HG03520 (cell line): ENCODE results near the gene SPATA31C1.
"Not testable (repeated sequence)": the region's sequence is repeated elsewhere in the genome, so short reads cannot be mapped to it uniquely, and the experiment has no call there.

ENCODE experiments used
- ATAC-seq: cut with Tn5 transposase; IDR thresholded peaks from one replicate; pipeline ENCODE4 v1.9.1; 2021; ENCODE audit warnings: mild to moderate bottlenecking, moderate library complexity; ENCODE audit not compliant: unreplicated experiment

SPATA31C1 gene

DNA sequence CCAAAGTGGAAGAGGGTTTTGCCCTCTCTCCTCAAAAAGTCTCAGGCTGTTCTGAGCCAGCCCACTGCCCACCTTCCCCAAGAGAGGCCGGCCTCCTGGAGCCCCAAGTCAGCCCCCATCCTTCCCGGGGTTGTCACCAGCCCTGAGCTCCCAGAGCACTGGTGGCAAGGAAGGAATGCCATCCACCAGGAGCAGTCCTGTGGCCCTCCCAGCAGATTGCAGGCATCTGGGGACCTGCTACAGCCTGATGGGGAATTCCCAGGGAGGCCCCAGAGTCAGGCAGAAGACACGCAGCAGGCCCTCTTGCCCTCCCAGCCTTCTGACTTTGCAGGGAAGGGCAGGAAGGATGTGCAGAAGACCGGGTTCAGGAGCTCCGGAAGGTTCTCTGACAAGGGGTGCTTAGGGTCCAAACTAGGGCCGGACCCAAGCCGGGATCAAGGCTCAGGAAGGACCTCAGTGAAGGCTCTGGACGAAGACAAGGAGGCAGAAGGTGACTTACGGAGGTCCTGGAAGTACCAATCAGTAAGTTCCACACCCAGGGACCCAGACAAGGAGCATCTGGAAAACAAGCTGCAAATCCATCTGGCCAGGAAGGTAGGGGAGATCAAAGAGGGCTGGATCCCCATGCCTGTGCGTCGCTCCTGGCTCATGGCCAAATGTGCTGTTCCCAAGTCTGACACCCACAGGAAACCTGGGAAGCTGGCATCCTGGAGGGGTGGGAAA, 31.4 kb upstream of the SPATA31C1 start:
- ATAC-seq, result no peak

DNA sequence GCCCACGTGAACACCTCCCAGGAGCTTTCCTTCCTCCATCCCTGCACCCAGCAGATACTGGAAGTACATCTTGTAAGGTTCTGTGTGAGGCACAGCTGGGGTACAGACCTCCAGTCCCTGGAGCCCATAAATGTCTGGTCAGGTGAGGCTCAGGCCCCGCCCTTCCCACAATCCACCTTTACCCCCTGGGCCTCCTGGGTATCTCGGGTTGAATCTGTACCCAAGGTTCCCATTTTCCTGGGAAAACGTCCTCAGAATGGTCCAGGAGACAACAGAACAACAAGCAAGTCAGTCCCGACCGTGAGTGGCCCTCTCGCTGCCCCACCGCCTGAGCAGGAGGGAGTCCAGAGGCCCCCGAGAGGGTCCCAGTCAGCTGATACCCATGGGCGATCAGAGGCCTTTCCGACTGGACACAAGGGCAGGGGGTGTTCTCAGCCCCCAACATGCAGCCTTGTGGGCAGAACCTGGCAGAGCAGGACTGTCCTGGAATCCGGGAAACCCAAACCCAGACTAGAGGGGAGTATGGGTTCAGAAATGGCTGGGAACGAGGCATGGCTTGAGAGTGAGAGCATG, 30.7 kb upstream of the SPATA31C1 start:
- no peak for ATAC-seq

DNA sequence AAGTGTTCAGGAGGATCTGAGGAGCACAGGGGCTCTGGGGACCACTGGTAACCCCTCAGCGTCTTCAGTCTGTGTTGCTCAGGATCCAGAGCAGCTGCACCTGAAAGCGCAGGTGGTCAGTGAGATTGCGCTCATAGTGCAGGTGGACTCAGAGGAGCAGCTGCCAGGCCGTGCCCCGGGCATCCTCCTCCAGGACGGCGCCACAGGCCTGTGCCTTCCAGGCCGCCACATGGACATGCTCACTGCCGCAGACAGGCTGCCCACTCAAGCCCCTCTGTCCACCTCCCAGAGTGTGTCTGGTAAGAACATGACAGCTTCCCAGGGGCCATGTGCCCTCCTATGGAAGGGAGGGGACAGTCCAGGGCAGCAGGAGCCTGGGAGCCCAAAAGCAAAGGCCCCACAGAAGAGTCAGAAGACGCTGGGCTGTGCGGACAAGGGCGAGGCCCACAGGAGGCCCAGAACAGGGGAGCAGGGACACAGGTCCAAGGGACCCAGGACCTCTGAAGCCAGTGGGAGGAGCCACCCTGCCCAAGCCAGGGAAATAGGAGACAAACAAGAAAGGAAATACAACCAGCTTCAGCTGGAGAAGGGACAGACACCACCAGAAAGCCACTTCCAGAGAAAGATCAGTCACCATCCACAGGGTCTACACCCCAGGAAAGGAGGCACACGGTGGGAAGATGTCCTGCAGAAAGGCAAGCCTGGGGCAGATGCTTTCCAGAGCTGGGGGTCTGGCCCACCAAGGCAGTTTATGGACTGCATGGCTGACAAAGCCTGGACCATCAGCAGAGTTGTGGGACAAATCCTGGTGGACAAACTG, 29.9 kb upstream of the SPATA31C1 start:
- no peak for ATAC-seq

DNA sequence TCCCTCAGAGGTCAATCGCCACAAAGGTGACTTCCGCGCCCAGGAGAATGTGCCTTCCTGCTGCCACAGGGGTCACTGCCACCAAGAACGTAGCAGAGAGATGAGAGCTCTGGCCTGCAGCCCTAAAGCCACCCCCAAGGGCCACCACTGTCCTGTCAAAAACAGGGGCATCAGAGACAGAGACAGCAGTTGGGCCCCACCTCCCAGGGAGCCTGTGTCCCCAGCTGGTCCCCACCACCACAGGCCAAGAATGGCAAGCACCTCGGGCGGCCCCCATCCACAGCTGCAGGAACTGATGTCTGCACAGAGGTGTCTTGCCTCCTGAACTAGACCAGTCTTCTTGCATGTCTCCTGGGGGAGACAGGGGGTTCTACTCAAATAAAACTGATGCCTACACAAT, 29.3 kb upstream of the SPATA31C1 start:
- ATAC-seq, result no peak

DNA sequence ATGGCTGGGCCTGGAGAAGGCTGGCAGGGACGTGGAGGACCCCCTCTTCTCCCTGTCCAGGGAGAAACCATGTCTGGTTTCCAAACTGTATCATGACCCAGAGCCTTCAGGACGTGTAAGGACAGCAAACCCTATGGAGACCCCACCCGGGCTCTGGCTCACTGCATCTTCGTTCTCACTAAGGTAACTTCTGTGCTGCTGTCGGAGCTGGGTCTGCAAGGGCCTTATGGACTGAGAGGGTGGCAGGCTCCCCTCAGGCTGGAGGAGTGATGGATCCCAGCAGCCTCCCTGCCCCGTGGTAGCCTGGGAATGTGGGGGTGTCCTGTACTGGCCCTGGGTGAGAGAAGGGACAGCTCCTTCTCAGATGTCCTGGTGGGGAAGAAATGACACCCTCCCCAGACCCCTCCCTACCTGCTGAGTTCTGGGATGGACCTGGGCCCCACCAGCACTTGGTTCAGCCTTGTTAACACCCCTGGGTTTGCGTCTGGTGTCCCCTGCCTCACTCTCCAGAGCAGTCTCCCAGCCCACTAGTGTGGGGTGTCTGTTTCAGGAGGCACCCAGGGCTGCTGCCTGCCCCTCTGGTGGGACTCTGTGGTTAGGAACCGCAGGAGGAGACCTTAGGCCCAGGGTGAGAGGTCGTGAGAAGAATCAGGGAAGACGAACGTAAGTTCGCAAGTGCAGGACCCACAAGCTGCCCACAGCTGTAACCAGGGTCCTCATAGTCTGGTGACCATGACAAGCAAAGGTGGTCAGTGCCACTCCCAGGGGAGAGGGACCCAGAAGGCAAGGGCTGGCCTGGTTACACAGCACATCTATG, 28.5 kb upstream of the SPATA31C1 start:
- no peak for ATAC-seq

DNA sequence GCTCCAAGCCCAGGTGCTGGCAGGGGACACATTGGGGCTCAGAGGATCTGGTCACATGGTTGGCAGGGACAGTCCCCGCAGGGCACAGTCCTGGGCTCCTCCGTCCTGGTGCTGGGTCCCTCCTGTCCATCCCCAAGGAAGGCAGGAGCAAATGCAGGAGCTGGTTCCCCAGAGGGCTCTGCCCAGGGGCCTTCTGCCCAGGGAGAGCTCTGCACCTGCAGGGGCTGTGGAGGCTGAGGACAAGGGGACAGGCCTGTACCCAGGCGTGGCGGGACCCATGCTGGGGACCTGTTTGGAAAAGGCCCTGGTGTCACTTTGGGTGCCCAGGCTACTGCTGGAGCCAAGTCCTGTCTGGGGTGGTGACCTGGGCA, 27.9 kb upstream of the SPATA31C1 start:
- ATAC-seq, result no peak

DNA sequence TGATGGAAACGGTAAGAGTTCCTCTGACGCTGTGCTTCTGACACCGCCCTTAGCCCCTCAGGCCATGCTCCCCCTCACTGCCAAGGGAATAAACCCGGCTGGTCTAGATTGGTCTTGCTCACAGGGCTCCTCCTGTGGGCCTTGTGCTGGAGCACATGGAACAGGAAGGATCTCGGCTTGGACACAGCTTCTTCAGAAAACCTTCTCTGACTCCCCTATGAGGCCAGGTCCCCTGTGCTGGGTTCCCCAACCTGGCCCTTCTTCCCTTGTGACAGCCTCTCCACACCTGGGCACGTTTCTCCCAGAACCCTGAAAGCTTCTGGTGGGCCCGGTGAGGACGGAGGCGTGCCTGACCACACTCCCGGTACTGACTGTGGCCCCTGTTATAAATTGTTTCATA, 26.9 kb upstream of the SPATA31C1 start:
- no peak for ATAC-seq

DNA sequence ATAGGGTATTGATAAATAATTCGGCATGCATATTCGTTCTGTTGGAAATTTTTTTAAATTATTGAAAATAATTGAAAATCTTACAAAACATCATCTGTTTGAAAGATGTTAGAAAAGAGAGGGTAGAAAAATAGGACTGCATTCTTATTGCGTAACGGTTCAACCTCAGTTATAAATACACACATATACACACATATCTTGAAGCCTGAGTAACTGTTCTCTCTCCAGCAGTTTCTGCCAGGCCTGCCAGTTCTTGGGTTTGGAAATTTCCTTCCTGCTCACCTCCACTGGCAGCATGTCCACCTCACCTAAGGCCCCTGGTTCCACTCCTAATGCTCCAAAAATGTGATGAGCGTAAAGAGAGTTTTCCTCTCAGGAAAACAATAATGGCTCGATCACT, 26.0 kb upstream of the SPATA31C1 start:
- no peak for ATAC-seq

DNA sequence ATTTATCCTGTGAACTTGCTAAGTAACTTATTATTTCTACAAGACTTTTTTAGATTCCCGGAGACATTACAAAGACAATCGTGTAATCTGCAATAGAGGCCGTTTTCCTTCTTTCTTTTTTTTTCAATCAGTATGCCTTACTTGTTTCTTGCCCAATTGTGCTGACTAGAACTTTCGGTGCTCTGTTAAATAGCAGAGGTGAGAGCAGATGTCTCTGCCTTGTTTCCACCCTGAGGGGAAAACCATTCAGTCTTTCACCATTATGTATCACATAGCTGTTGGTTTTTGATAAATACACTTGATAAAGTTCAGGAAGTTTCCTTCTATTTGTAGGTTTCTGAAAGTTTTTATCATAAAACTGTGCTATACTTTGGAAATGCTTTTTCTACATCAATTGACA, 24.8 kb upstream of the SPATA31C1 start:
- ATAC-seq, result no peak

DNA sequence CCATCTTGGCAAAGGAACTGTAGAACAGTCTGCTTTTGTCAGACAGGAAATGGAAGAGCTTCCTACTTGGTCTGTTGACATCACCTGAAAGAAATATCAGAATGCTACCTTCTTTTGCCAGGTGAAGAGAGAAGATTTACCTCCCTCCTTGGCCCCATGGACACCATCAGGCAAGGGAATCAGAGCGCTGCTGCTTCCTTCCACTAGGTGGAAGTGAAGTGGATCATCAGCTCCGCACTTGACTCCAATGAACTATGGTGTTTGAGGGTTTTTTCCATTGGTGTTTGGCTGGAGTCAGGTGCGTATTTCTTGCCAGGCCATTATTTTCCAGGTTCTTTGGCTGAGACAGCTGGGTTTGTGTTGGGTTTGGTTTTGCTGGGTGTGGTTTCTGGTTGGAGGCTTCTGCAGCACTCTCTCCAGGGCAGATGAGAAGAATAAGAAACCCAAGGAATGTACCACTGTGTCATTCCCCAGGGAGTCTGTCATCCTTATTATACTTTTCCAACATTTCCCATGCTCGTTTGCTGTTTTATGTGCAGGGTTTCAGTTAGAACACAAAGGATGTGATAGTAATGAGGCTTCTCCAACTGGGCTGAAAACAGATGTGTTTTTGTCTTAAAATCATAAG, 22.6 kb upstream of the SPATA31C1 start:
- no peak for ATAC-seq

DNA sequence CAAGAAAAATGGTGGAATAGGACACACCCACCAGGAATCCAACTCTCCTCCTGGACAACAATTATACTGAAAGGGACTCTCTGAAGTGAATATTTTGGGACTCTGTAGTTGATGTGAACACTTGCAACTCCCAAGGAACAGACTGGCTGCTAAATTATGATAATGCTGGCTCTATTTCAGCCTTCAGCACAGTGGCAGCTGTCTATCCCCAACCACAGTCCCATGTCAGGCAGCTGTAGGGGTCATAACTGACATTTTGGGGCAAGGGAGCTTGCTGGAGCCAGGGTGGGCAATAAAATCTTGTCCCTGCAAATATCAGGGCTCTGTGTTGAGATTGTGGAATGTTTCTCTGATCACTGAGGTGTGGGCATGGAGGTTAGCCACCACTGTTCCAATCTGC, 20.9 kb upstream of the SPATA31C1 start:
- ATAC-seq, result no peak

DNA sequence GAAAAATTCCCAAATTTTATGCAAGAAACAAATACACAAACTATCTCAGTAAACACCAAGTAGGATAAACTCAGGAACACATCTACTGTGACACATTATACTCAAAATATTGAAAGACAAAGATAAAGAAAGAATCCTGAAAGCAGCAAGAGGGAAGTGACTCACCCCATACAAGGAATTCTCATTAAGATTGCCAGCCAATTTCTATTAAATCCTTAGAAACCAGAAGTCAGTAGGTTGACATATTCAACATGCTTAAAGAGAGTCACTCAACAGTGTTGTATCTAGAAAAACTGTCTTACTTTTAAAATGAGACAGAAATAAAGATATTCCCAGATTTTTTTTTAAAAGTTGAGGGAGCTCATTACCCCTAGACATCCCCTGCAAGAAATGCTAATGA, 19.6 kb upstream of the SPATA31C1 start:
- no peak for ATAC-seq

DNA sequence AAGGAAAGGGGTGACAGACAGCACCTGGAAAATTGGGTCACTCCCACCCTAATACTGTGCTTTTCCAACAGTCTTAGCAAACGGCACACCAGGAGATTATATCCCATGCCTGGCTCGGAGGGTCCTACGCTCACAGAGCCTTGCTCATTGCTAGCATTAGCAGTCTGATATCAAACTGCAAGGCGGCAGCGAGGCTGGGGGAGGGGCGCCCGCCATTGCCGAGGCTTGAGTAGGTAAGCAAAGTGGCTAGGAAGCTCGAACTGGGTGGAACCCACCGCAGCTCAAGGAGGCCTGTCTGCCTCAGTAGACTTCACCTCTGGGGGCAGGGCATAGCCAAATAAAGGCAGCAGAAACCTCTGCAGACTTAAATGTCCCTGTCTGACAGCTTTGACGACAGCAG, 15.4 kb upstream of the SPATA31C1 start:
- not testable (repeated sequence) for ATAC-seq

DNA sequence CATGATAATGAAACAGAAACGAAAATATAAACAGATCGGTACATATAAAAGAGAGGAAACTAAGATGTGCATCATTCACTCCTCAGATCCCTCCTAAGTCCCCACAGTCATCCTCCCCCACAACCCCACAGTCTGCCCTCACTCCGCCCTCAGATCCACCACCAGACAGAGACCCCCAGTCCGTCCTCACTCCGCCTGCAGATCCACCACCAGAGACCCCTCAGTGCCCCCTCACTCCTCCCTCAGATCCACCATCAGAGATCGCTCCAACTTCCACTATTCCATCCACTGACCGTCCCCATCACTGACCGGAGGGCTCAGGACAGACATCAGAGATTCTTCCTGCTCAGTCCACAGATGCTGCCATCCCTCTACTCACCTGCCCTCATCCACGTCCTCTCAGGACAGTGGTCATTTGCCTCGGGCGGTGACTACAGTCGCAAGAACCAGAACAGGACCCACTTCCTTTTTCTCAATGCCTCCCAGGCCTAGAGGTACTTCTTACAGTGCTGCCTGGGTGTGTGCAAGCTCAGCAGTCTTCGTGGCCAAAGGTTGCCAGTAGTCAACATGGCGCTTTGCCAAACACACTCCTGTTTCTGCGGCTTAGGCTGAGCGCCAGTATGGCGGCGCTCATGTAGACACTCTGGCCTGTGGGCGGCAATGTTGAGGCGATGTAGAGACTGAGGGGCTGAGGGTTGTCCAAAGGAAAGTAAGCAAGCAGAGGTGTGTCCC, 8.3 kb upstream of the SPATA31C1 start:
- ATAC-seq, result no peak

DNA sequence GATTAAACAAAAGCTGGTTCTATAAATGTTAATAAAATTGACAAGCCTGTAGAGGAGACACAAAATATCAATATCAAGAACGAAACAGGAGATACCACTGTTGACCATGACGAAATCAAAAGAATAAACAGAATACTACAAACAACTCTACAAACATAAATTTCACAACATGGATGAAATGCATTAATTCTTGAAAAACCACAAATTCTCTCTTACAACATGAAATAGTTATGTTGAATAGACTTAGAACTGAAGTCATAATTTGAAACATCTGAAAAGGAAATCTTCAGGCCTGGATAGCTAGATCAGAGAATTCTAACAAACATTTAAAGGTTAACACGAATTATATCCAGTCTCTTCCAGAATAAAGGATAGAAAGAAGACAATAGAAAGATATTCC, 6.9 kb upstream of the SPATA31C1 start:
- no peak for ATAC-seq

DNA sequence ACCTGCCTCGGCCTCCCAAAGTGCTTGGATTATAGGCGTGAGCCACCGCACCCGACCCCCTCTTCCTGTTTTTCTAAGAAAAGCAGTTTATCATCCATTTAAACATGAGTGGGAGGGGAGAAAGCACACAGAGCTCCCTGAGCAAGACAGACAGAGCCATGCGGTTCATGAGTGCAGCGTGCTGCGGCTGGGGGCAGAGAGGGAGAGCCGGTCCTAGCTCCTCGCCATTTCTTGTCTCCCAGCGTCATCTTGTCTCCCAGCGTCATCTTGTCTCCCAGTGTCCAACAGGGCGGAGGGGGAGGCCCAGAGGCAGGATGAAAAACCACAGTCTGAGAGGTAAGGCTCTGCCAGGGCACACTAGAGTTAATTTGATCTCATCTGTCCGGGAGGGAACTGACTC, 1.3 kb downstream of the SPATA31C1 start:
- not testable (repeated sequence) for ATAC-seq

DNA sequence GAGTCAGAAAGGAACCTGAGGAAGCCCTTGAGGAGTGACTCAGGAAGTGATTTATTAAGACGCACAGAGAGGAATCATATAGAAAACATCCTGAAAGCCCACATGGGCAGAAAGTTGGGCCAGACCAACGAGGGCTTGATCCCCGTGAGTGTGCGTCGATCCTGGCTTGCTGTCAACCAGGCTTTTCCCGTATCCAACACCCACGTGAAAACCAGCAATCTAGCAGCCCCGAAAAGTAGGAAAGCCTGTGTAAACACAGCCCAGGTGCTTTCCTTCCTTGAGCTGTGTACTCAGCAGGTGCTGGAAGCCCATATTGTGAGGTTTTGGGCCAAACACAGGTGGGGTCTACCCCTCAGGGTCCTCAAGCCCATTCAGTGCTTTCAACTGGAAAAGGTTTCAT, 3.8 kb downstream of the SPATA31C1 start:
- not testable (repeated sequence) for ATAC-seq

DNA sequence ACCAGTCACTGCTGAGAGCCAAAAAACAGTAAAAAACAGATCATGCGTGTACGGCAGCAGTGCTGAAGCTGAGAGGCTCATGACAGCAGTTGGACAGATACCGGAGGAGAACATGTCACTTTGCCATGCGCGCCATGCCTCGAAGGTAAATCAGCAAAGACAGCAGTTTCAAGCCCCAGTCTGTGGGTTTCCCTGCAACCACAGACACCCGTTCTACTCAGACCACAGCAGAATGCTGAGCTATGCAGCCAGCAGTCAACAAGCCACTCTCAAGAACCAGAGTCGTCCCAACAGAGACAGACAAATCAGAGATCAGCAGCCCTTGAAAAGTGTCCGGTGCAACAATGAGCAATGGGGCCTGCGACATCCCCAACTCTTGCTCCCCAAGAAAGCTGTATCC, 5.2 kb downstream of the SPATA31C1 start:
- ATAC-seq, result not testable (repeated sequence)

DNA sequence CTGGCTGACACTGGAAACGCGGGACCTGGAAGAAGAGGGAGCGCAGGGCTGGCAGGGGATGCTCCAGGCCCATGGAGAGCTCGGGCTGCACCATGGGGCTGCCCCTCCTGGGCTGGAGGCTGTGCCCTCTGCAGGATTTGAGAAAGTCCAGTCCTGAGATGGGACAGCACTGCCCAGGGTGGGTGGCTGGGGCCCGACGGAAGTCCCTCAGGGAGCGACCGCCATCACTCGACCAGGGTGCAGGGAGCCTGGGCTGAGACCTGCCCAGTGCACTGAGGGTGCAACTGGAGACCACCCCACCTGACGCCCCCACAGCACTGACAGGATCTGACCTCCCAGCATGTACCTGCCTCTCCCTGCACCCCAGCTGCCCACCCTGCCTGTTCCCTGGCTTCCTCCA, 7.1 kb downstream of the SPATA31C1 start:
- not testable (repeated sequence) for ATAC-seq

DNA sequence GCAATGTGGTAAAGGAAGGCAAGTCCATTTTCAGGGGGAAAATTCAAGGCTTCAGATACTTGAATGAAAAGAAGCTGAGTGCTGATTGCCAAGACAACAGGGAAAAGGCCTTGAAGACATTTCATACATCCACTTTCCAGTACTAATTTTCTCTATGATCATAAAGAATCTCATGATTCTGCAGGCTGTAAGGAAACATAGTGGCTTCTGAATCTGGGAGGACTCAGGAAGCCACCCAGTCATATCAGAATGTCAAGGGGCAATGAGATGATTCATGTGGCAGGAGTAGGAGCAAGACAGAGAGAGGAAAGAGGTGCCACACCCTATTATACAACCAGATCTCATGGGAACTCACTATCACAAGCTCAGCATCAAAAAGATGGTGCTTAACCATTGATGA, 11.4 kb downstream of the SPATA31C1 start:
- ATAC-seq, result not testable (repeated sequence)
